ENCODE results near the gene BRIP1.

Gene BRIP1

DNA sequence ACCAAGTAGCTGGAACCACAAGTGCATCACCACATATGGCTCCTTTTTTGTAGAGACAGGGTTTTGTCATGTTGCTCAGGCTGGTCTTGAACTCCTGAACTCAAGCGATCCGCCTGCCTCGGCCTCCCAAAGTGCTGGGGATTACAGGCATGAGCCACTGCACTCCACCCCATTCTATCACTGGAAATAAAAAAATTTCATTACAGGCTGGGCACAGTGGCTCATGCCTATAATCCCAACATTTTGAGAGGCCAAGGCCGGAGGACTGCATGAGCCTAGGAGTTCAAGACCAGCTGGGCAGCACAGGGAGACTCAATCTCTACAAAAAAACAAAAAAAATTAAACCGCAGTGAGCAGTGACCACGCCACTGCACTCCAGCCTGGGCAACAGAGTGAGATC is 60.1 kb downstream of the BRIP1 start:
- no peak overlapping the region for H3K27ac ChIP-seq
- TF ChIP-seq, protein P1, sequence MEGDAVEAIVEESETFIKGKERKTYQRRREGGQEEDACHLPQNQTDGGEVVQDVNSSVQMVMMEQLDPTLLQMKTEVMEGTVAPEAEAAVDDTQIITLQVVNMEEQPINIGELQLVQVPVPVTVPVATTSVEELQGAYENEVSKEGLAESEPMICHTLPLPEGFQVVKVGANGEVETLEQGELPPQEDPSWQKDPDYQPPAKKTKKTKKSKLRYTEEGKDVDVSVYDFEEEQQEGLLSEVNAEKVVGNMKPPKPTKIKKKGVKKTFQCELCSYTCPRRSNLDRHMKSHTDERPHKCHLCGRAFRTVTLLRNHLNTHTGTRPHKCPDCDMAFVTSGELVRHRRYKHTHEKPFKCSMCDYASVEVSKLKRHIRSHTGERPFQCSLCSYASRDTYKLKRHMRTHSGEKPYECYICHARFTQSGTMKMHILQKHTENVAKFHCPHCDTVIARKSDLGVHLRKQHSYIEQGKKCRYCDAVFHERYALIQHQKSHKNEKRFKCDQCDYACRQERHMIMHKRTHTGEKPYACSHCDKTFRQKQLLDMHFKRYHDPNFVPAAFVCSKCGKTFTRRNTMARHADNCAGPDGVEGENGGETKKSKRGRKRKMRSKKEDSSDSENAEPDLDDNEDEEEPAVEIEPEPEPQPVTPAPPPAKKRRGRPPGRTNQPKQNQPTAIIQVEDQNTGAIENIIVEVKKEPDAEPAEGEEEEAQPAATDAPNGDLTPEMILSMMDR (IDR thresholded peaks at IDR 0.05): no peak
- no peak for TF ChIP-seq ZFX (IDR thresholded peaks at IDR 0.05; ENCODE audit: borderline replicate concordance)

GRCh38 chr17:61799812-61800484 is 63.4 kb downstream of the BRIP1 start:
- H3K27ac ChIP-seq: no peak overlapping the region
- TF ChIP-seq, protein P1 (IDR thresholded peaks at IDR 0.05): no peak
- no peak for TF ChIP-seq ZFX (IDR thresholded peaks at IDR 0.05; ENCODE audit: borderline replicate concordance)

DNA sequence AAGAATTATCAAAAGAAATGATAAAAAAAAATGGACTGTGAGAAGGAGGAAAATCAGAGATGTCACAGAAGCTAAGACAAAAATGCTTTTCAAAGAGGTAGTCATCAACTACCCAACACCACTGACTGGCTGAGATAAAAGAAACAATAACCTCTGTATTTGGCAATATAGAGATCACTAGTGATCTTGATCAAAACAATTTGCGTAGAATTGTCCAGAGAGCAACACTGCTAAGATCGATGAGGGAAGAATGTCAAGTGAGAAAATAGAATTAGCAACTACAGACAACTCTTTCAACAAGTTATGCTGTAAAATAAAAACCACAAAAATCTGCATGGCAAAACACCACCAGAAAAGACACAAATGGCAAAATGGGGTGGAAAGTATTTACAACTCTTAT is 66.0 kb downstream of the BRIP1 start:
- TF ChIP-seq ZFX (IDR thresholded peaks at IDR 0.05; ENCODE audit: borderline replicate concordance): no peak
- TF ChIP-seq, protein P1 (IDR thresholded peaks at IDR 0.05): no peak
- H3K27ac ChIP-seq: no peak overlapping the region

- no peak overlapping the region for H3K27ac ChIP-seq
- TF ChIP-seq, protein P1 (IDR thresholded peaks at IDR 0.05): no peak
- TF ChIP-seq ZFX (IDR thresholded peaks at IDR 0.05; ENCODE audit: borderline replicate concordance): no peak
These were observed 67.8 kb downstream of the BRIP1 start for GRCh38 chr17:61795546-61795945.

DNA sequence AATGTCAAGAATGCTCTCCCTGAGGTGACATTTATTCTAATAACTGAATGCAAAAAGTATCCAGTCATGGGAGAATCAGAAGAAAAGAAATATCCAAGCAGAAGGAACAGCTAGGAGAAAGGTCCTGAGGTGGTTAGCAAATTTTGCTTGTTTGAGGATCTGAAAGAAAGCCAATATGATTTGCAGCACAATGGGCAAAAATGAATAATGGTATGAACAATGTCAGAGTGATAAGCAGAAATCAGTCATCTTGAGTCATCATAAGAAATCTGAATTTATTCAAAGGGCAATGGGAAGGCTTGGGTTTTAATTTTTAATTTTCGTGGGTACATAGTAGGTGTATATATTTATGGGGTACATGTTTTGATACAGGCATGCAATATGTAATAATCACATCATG is 68.5 kb downstream of the BRIP1 start:
- TF ChIP-seq ZFX (IDR thresholded peaks at IDR 0.05; ENCODE audit: borderline replicate concordance): no peak
- TF ChIP-seq, protein P1 (IDR thresholded peaks at IDR 0.05): no peak
- no peak overlapping the region for H3K27ac ChIP-seq

DNA sequence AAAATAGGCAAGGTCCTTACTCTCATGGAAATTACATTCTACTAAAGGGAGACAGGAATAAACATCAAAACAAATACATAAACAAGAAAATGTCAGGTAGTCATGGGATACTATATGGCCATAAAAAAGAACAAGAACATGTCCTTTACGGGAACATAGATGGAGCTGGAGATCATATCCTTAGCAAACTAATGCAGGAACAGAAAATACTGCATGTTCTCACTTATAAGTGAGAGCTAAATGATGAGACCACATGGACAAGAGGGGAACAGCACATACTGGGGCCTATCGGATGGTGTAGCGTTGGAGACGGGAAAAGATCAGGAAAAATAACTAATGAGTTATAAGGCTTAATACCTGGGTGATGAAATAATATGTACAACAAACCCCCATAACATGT is 69.1 kb downstream of the BRIP1 start:
- TF ChIP-seq ZFX (IDR thresholded peaks at IDR 0.05; ENCODE audit: borderline replicate concordance): no peak
- TF ChIP-seq, protein P1 (IDR thresholded peaks at IDR 0.05): no peak

DNA sequence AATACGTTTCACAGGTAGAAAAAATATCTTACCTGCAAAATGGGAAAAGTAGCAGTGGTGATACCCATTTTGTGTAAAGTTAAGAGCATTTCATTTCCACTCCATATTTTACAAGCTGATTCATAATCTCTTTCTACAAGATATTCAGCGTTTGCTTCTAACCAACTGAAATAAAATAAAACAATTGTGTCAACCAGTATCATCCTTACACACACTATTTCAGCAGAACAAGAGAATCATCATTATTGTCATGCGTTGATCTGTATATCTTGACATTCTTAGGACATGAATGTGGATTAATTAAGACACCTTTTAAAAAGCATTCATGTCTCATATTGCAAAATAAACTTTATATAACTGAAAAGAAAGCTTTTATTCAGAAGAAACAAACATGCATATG is 69.8 kb downstream of the BRIP1 start:
- no peak overlapping the region for H3K27ac ChIP-seq
- TF ChIP-seq, protein P1 (IDR thresholded peaks at IDR 0.05): no peak
- no peak for TF ChIP-seq ZFX (IDR thresholded peaks at IDR 0.05; ENCODE audit: borderline replicate concordance)

More for the DNA sequence above, 69.1 kb downstream of the BRIP1 start:
- H3K27ac ChIP-seq: no peak overlapping the region
